Measurements from ENCODE around the gene NECAB2. TPM values are rescaled to one million over a fixed set of nuclear protein-coding genes. Genes with fewer than 3 reads are reported as not detected.

Gene NECAB2
- total RNA-seq, 2 donors from 2014 or later = 2.8 TPM; not detected in 1

GRCh38 chr16:84050316-84050715 is 82.3 kb downstream of the NECAB2 start:
- TF ChIP-seq POLR2A (IDR thresholded peaks at IDR 0.05) (no peak), POLR2AphosphoS5 (IDR thresholded peaks at IDR 0.05) (no peak)
- TF ChIP-seq, protein P1, sequence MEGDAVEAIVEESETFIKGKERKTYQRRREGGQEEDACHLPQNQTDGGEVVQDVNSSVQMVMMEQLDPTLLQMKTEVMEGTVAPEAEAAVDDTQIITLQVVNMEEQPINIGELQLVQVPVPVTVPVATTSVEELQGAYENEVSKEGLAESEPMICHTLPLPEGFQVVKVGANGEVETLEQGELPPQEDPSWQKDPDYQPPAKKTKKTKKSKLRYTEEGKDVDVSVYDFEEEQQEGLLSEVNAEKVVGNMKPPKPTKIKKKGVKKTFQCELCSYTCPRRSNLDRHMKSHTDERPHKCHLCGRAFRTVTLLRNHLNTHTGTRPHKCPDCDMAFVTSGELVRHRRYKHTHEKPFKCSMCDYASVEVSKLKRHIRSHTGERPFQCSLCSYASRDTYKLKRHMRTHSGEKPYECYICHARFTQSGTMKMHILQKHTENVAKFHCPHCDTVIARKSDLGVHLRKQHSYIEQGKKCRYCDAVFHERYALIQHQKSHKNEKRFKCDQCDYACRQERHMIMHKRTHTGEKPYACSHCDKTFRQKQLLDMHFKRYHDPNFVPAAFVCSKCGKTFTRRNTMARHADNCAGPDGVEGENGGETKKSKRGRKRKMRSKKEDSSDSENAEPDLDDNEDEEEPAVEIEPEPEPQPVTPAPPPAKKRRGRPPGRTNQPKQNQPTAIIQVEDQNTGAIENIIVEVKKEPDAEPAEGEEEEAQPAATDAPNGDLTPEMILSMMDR (IDR thresholded peaks at IDR 0.05) = no peak
- no peaks in the 10 kb centered on the region for H3K9me3 ChIP-seq
- peaks cover 6 to 19% of the 10 kb centered on the region in 2 donors for H3K36me3 ChIP-seq
- no peak for DNase-seq (ENCODE audit: low spot score)
- 94% methylated on average over 9 of the region's 9 CpGs for WGBS
- H3K4me1 ChIP-seq (replicated peaks) = no peaks in the 10 kb centered on the region
- H3K27ac ChIP-seq = no peak overlapping the region
- H3K27me3 ChIP-seq (replicated peaks; ENCODE audit: insufficient read depth) = no peaks in the 10 kb centered on the region
- no peak overlapping the region for H3K4me3 ChIP-seq
- intact Hi-C loops (cut with DNase I) = no loop called here

GRCh38 chr16:84052071-84052622 is 84.1 kb downstream of the NECAB2 start:
- H3K4me3 ChIP-seq = no peak overlapping the region
- H3K36me3 ChIP-seq = peaks cover 7 to 19% of the 10 kb centered on the region in 2 donors
- H3K9me3 ChIP-seq = no peaks in the 10 kb centered on the region
- no peaks in the 10 kb centered on the region for H3K4me1 ChIP-seq (replicated peaks)
- intact Hi-C loops (cut with DNase I) = no loop called here
- 90% methylated on average over 27 of the region's 27 CpGs for WGBS
- no peak for TF ChIP-seq POLR2A (IDR thresholded peaks at IDR 0.05)
- TF ChIP-seq, protein P1 (IDR thresholded peaks at IDR 0.05) = no peak
- TF ChIP-seq POLR2AphosphoS5 (IDR thresholded peaks at IDR 0.05) = no peak
- no peak for DNase-seq (ENCODE audit: low spot score)
- no peaks in the 10 kb centered on the region for H3K27me3 ChIP-seq (replicated peaks; ENCODE audit: insufficient read depth)
- H3K27ac ChIP-seq = no peak overlapping the region

Small RNA genes within 50 kb of the gene (small RNA-seq; reads per million reads assigned to genes)
- gene RNA5SP432 = 0 reads per million in 2 donors

Other genes starting within 250 kb of the NECAB2 start
- 10 to 100 TPM; 17.4 to 18.7 TPM for gene HSBP1, start 160.3 kb upstream of the NECAB2 start, total RNA-seq
- gene MLYCD, start 69.1 kb upstream of the NECAB2 start, total RNA-seq = 10 to 100 TPM in 1 of 2 donors, 1 to 10 TPM in 1; 6.5 to 16.7 TPM
- 1 to 10 TPM; 4.4 to 9.4 TPM for gene OSGIN1, start 15.0 kb upstream of the NECAB2 start, total RNA-seq
- gene SLC38A8, start 74.6 kb downstream of the NECAB2 start, total RNA-seq = not detected
- gene MBTPS1, start 148.7 kb downstream of the NECAB2 start, total RNA-seq = 100 to 1,000 TPM in 1 of 2 donors, 10 to 100 TPM in 1; 79.0 to 133 TPM
- gene HSDL1, start 176.9 kb downstream of the NECAB2 start, total RNA-seq = 10 to 100 TPM; 12.0 to 17.3 TPM
- gene DNAAF1, start 177.1 kb downstream of the NECAB2 start, total RNA-seq = 1 to 10 TPM in 1 of 2 donors, under 1 TPM in 1; 0.32 to 8.2 TPM
- 10 to 100 TPM; 53.4 to 87.9 TPM for gene TAF1C, start 218.8 kb downstream of the NECAB2 start, total RNA-seq
- gene ADAD2, start 222.9 kb downstream of the NECAB2 start, total RNA-seq = 10 to 100 TPM in 1 of 2 donors, under 1 TPM in 1; 0.91 to 47.7 TPM

Measured in prostate gland (tissue), 2 donors.